ENCODE measurements around the gene FOXJ2.
A peak's percentile ranks its signal among the peaks of the same experiment; 100 is the strongest.

GRCh38 chr12:7995266-7995963 lies 37.1 kb upstream of the FOXJ2 start:
- TF ChIP-seq USF2 (IDR thresholded peaks at IDR 0.05; ENCODE audit: low read depth, low read length) (no peak), CTCF (conservative IDR thresholded peaks at IDR 0.05; ENCODE audit: low read depth, low read length) (peak; percentile 82), MAFK (IDR thresholded peaks at IDR 0.05; ENCODE audit: low read depth, low read length) (peak; percentile 36; the same call in 1 of the 2 replicates), RFX5 (IDR thresholded peaks at IDR 0.05; ENCODE audit: low read depth, low read length) (no peak), RCOR1 (IDR thresholded peaks at IDR 0.05; ENCODE audit: insufficient replicate concordance, low read length) (peak; percentile 70), POLR2A (IDR thresholded peaks at IDR 0.05; ENCODE audit: low read depth, low read length) (no peak), FOS (IDR thresholded peaks at IDR 0.05; ENCODE audit: low read depth, low read length) (peak; percentile 54; the same call in 1 of the 2 replicates)
- TF ChIP-seq, protein P1, sequence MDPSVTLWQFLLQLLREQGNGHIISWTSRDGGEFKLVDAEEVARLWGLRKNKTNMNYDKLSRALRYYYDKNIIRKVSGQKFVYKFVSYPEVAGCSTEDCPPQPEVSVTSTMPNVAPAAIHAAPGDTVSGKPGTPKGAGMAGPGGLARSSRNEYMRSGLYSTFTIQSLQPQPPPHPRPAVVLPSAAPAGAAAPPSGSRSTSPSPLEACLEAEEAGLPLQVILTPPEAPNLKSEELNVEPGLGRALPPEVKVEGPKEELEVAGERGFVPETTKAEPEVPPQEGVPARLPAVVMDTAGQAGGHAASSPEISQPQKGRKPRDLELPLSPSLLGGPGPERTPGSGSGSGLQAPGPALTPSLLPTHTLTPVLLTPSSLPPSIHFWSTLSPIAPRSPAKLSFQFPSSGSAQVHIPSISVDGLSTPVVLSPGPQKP (IDR thresholded peaks at IDR 0.05; ENCODE audit: borderline replicate concordance, low read depth, low read length) = no peak

All from IMR-90 (cell line).